Mesenchymal stem cell (in vitro differentiated cells and primary cell): ENCODE data around the gene MYEF2. TPM values are rescaled to one million over a fixed set of nuclear protein-coding genes. Genes with fewer than 3 reads are reported as not detected.

Experiments
- DNase-seq: peaks from one replicate; pipeline ENCODE4 v3.0.0-alpha.2; 2013
- H2AFZ ChIP-seq: one replicate; pipeline ENCODE4 v1.6.1; 2013; ENCODE audit warnings: low read depth, mild to moderate bottlenecking, control low read depth, inconsistent platforms, low read length, moderate library complexity
- H2AK5ac ChIP-seq: 2 replicates; pipeline ENCODE4 v1.6.1; 2013; ENCODE audit warnings: low read length, moderate library complexity, mild to moderate bottlenecking, inconsistent platforms; ENCODE audit not compliant: severe bottlenecking
- H2BK120ac ChIP-seq: one replicate; pipeline ENCODE4 v1.6.1; 2013; ENCODE audit warnings: low read depth, mild to moderate bottlenecking, inconsistent platforms, low read length, moderate library complexity
- H2BK12ac ChIP-seq, 2 experiments: one replicate each; pipeline ENCODE4 v1.6.1; 2013; ENCODE audit warnings: inconsistent platforms in 2 of 2, low read length in 2 of 2, mild to moderate bottlenecking in 2 of 2, moderate library complexity in 2 of 2, control low read depth in 1 of 2
- H2BK15ac ChIP-seq: one replicate; pipeline ENCODE4 v1.6.1; 2013; ENCODE audit warnings: mild to moderate bottlenecking, low read depth, inconsistent platforms; ENCODE audit not compliant: poor library complexity, severe bottlenecking
- H2BK5ac ChIP-seq: 2 replicates; pipeline ENCODE4 v1.6.1; 2013; ENCODE audit warnings: low read depth, mild to moderate bottlenecking, low read length, control low read depth, inconsistent platforms; ENCODE audit not compliant: poor library complexity, severe bottlenecking
- H3K14ac ChIP-seq, 2 experiments: one replicate each; pipeline ENCODE4 v1.6.1; 2013; ENCODE audit warnings: inconsistent platforms in 2 of 2, low read length in 2 of 2, control low read depth in 1 of 2, mild to moderate bottlenecking in 1 of 2, moderate library complexity in 1 of 2
- H3K18ac ChIP-seq, 2 experiments: one replicate each; pipeline ENCODE4 v1.6.1; 2013; ENCODE audit warnings: inconsistent platforms in 2 of 2, low read length in 2 of 2, control low read depth in 1 of 2, low read depth in 1 of 2, mild to moderate bottlenecking in 1 of 2
- H3K23ac ChIP-seq, 2 experiments: one replicate each; pipeline ENCODE4 v1.6.1; 2013; ENCODE audit warnings: inconsistent platforms in 2 of 2, low read length in 2 of 2, mild to moderate bottlenecking in 2 of 2, moderate library complexity in 2 of 2, control low read depth in 1 of 2
- H3K27ac ChIP-seq: 2 replicates; pipeline ENCODE4 v1.5.1; 2013; ENCODE audit warnings: mild to moderate bottlenecking, moderate library complexity, low read length, control low read depth, inconsistent platforms; ENCODE audit not compliant: poor library complexity, severe bottlenecking
- H3K27me3 ChIP-seq, 2 experiments: 2 replicates each; pipeline versions ENCODE4 v1.6.1 to v1.7.0; 2013; ENCODE audit warnings: low read length in 2 of 2, mild to moderate bottlenecking in 2 of 2, moderate library complexity in 2 of 2, control low read depth in 1 of 2, inconsistent platforms in 1 of 2; ENCODE audit not compliant: control insufficient read depth in 1 of 2, insufficient read depth in 1 of 2
- H3K36me3 ChIP-seq, 2 experiments: 2 replicates each; pipeline versions ENCODE4 v1.6.1 to v1.7.0; 2013; ENCODE audit warnings: low read length in 2 of 2, control low read depth in 1 of 2, inconsistent platforms in 1 of 2, low read depth in 1 of 2, mild to moderate bottlenecking in 1 of 2; ENCODE audit not compliant: insufficient read depth in 2 of 2, control insufficient read depth in 1 of 2
- H3K4ac ChIP-seq, 2 experiments: one replicate each; pipeline ENCODE4 v1.6.1; 2013; ENCODE audit warnings: inconsistent platforms in 2 of 2, low read length in 2 of 2, mild to moderate bottlenecking in 2 of 2, moderate library complexity in 2 of 2, control low read depth in 1 of 2, low read depth in 1 of 2
- H3K4me1 ChIP-seq: 2 replicates; pipeline ENCODE4 v1.6.1; 2013; ENCODE audit warnings: low read depth, low read length, control low read depth; ENCODE audit not compliant: control insufficient read depth, insufficient read depth
- H3K4me2 ChIP-seq: 2 replicates; pipeline ENCODE4 v1.6.1; 2013; ENCODE audit warnings: low read length, mild to moderate bottlenecking, inconsistent platforms; ENCODE audit not compliant: poor library complexity, severe bottlenecking
- H3K4me3 ChIP-seq, 2 experiments: 2 replicates each; pipeline versions ENCODE4 v1.5.1 to v1.7.0; 2013; ENCODE audit warnings: low read length in 2 of 2, mild to moderate bottlenecking in 2 of 2, control low read depth in 1 of 2, low read depth in 1 of 2; ENCODE audit not compliant: insufficient read depth in 1 of 2
- H3K79me1 ChIP-seq: replicated peaks from 2 replicates; pipeline ENCODE4 v1.6.1; 2013; ENCODE audit warnings: mild to moderate bottlenecking, control low read depth, low read length, inconsistent platforms; ENCODE audit not compliant: poor library complexity, severe bottlenecking
- H3K9ac ChIP-seq: 2 replicates; pipeline ENCODE4 v1.7.0; 2013; ENCODE audit warnings: mild to moderate bottlenecking, low read length, moderate library complexity
- H3K9me3 ChIP-seq: 2 replicates; pipeline ENCODE4 v1.7.0; 2013; ENCODE audit warnings: mild to moderate bottlenecking, low read length; ENCODE audit not compliant: control insufficient read depth
- H4K8ac ChIP-seq: one replicate; pipeline ENCODE4 v1.6.1; 2013; ENCODE audit warnings: inconsistent platforms, mild to moderate bottlenecking, low read length, moderate library complexity
- H4K91ac ChIP-seq: one replicate; pipeline ENCODE4 v1.6.1; 2013; ENCODE audit warnings: mild to moderate bottlenecking, low read length, inconsistent platforms
- WGBS: methylation state at CpG from one replicate; pipeline ENCODE4 v1.1.7; 2013; ENCODE audit warnings: mixed read lengths; 5-methylcytosine and 5-hydroxymethylcytosine counted together
- polyA plus RNA-seq, 2 experiments: library from polyadenylated mRNA; stranded (reverse); fragments of 200-250 nt; gene quantifications; one replicate each; pipeline ENCODE4 v1.2.3, GENCODE V29; 2013

MYEF2 gene
- 9.8 TPM for polyA plus RNA-seq (2013, experiment 1 of 2)
- polyA plus RNA-seq (2013, experiment 2 of 2), result 9.9 TPM

DNA sequence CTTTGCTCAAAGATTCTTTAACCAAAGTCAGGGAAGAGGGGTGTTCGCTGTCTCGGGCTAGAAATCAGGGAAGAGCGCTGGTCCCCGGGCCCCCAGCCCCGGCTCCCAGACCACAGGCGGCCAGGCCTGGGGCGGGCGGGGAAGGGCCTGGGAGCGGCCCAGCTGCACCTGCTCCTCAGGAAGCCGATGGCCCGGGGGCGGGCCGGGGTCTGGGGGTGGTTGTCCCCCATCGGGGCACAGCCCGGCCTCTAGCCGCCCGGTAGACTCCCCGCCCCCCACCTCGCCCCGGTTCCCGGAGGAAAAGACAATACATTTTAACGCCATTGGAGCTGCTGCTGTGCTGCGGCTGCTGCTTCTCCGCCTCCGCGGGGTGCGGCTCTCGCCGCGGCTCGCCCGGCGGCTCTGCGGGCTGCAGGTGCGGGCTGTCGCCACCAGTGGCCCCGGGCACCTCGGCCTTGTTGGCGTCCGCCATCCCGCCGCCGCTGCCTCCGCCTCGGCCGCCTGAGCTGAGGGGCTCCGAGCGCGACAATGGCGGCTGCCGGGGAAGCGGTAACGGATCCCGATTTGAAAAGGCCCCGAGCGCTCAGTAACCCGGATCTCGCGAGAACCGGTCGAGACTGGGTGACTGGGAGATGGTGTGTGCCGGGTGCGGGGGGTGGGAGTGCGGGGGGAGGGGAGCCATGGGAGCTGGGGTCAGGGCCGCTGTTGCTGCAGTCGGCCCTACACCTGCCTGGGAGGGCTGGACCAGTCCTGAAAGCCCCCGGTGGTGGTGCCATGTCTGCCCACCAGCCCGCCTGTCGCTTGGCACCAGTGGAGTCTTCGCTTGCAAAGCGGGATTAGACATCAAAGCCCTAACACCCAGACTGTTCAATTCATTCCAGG, at the start of gene MYEF2:
MYEF2 (minus strand) TSS at position 530 of the 882 bp plus-strand sequence; CDS start at position 472, 58 bp downstream.
- no peaks in the 10 kb centered on the region for H3K9me3 ChIP-seq
- peak within 1 kb of the TSS; percentile 31 for H2BK5ac ChIP-seq
- H3K79me1 ChIP-seq, result peaks cover 2% of the 10 kb centered on the region
- H2AK5ac ChIP-seq, result no peak within 1 kb of the TSS
- WGBS, result 1% methylated on average over 62 of the region's 71 CpGs
- peak within 1 kb of the TSS; percentile 76 for H3K9ac ChIP-seq
- H3K14ac ChIP-seq, result no peak within 1 kb of the TSS
- H3K23ac ChIP-seq, result no peak within 1 kb of the TSS
- peak; percentile 78 for DNase-seq
- peak within 1 kb of the TSS; percentile 83 for H2AFZ ChIP-seq
- H3K4ac ChIP-seq, result peak within 1 kb of the TSS in 1 of 2 experiments; percentile 75
- peak within 1 kb of the TSS; percentile 73 for H2BK120ac ChIP-seq
- H2BK12ac ChIP-seq, result no peak within 1 kb of the TSS
- H3K18ac ChIP-seq, result peak within 1 kb of the TSS; percentile 79 to 82
- H3K4me1 ChIP-seq, result peaks cover 2% of the 10 kb centered on the region
- H2BK15ac ChIP-seq, result no peak within 1 kb of the TSS
- peak within 1 kb of the TSS; percentile 95 for H3K4me2 ChIP-seq
- H4K8ac ChIP-seq, result peak within 1 kb of the TSS; percentile 97
- peaks cover 0 to 22% of the 10 kb centered on the region in 2 experiments for H3K27me3 ChIP-seq
- no peaks in the 10 kb centered on the region for H3K36me3 ChIP-seq
- H4K91ac ChIP-seq, result no peak within 1 kb of the TSS
- peak within 1 kb of the TSS; percentile 73 to 92 for H3K4me3 ChIP-seq
- peak within 1 kb of the TSS; percentile 77 for H3K27ac ChIP-seq

GRCh38 chr15:48225771-48226170, 47.7 kb upstream of the MYEF2 start:
- Histone ChIP-seq H3K27me3 (no peaks in the 10 kb centered on the region), H2AK5ac (no peak overlapping the region), H3K36me3 (no peaks in the 10 kb centered on the region), H3K9me3 (no peaks in the 10 kb centered on the region), H3K4me3 (no peak overlapping the region), H3K4me1 (no peaks in the 10 kb centered on the region), H2BK120ac (no peak overlapping the region), H4K91ac (no peak overlapping the region), H3K27ac (no peak overlapping the region), H3K23ac (no peak overlapping the region), H2BK12ac (no peak overlapping the region), H3K9ac (no peak overlapping the region), H3K4ac (no peak overlapping the region), H3K79me1 (no peaks in the 10 kb centered on the region), H3K4me2 (no peak overlapping the region), H3K18ac (no peak overlapping the region), H2BK5ac (no peak overlapping the region), H2BK15ac (no peak overlapping the region), H2AFZ (no peak overlapping the region), H4K8ac (no peak overlapping the region), H3K14ac (no peak overlapping the region)
- 100% methylated on average over 2 of the region's 3 CpGs for WGBS
- DNase-seq, result no peak

DNA sequence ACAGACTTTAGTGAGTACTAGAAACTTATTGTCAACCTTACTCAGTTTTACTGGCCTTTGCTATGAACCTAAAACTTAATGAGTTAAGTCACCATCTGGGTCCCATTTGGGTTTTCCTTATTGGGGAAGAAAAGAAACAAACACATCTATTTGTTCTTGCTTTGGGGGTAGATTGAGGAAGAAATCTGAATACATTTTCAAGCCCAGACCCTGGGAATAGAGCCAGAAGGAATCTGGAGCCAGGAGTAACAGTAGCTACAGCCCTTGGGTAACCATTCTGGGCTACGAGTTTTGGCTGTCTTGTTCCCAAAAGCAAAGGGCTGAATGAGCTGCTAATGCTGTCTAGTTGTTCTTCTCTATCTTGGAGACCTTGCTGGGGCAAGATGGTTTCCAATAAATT, 44.5 kb upstream of the MYEF2 start:
- Histone ChIP-seq H3K14ac (no peak overlapping the region), H3K27ac (no peak overlapping the region), H4K91ac (no peak overlapping the region), H4K8ac (no peak overlapping the region), H3K4me1 (no peaks in the 10 kb centered on the region), H3K18ac (no peak overlapping the region), H2BK120ac (no peak overlapping the region), H2BK5ac (no peak overlapping the region), H3K36me3 (no peaks in the 10 kb centered on the region), H3K4me2 (no peak overlapping the region), H3K27me3 (no peaks in the 10 kb centered on the region), H3K4me3 (no peak overlapping the region), H2AFZ (no peak overlapping the region), H2AK5ac (no peak overlapping the region), H3K23ac (no peak overlapping the region), H3K9me3 (no peaks in the 10 kb centered on the region), H2BK12ac (no peak overlapping the region), H2BK15ac (no peak overlapping the region), H3K4ac (no peak overlapping the region), H3K79me1 (no peaks in the 10 kb centered on the region), H3K9ac (no peak overlapping the region)
- no peak for DNase-seq
- WGBS, result 34% methylated on average over 1 of the region's 1 CpG

- Histone ChIP-seq H3K4me1 (no peaks in the 10 kb centered on the region), H3K18ac (no peak overlapping the region), H3K14ac (no peak overlapping the region), H3K4me3 (no peak overlapping the region), H3K36me3 (no peaks in the 10 kb centered on the region), H3K4me2 (no peak overlapping the region), H4K91ac (no peak overlapping the region), H2BK12ac (no peak overlapping the region), H2BK120ac (no peak overlapping the region), H3K9me3 (no peaks in the 10 kb centered on the region), H3K23ac (no peak overlapping the region), H3K79me1 (no peaks in the 10 kb centered on the region), H3K27ac (no peak overlapping the region), H3K27me3 (no peaks in the 10 kb centered on the region), H4K8ac (no peak overlapping the region), H3K9ac (no peak overlapping the region), H2BK15ac (no peak overlapping the region), H2BK5ac (no peak overlapping the region), H2AK5ac (no peak overlapping the region), H2AFZ (no peak overlapping the region), H3K4ac (no peak overlapping the region)
- WGBS, result 92% methylated on average over 4 of the region's 4 CpGs
- no peak for DNase-seq
These were observed 43.8 kb upstream of the MYEF2 start for GRCh38 chr15:48221885-48222284.
